Measurements from ENCODE around the gene MMP12.

MMP12 gene

GRCh38 chr11:102837156-102837555 is 37.6 kb downstream of the MMP12 start:
- no peak overlapping the region for H3K4me3 ChIP-seq (replicated peaks; ENCODE audit: low read depth, low read length)
- no peak for TF ChIP-seq CTCF (IDR thresholded peaks at IDR 0.05; ENCODE audit: low read length, missing control alignments)
- DNase-seq (ENCODE audit: low read depth): no peak

GRCh38 chr11:102836290-102836875 is 38.4 kb downstream of the MMP12 start:
- DNase-seq (ENCODE audit: low read depth): peak; percentile 31
- H3K4me3 ChIP-seq (replicated peaks; ENCODE audit: low read depth, low read length): no peak overlapping the region
- TF ChIP-seq CTCF (IDR thresholded peaks at IDR 0.05; ENCODE audit: low read length, missing control alignments): no peak

- no peak overlapping the region for H3K4me3 ChIP-seq (replicated peaks; ENCODE audit: low read depth, low read length)
- no peak for DNase-seq (ENCODE audit: low read depth)
- TF ChIP-seq CTCF (IDR thresholded peaks at IDR 0.05; ENCODE audit: low read length, missing control alignments): no peak
These were observed 41.1 kb downstream of the MMP12 start for GRCh38 chr11:102833731-102834130.

- DNase-seq (ENCODE audit: low read depth): no peak
- H3K4me3 ChIP-seq (replicated peaks; ENCODE audit: low read depth, low read length): no peak overlapping the region
- TF ChIP-seq CTCF (IDR thresholded peaks at IDR 0.05; ENCODE audit: low read length, missing control alignments): no peak
These were observed 42.2 kb downstream of the MMP12 start for GRCh38 chr11:102832612-102833011.

- DNase-seq (ENCODE audit: low read depth): peak; percentile 31
- TF ChIP-seq CTCF (IDR thresholded peaks at IDR 0.05; ENCODE audit: low read length, missing control alignments): peak; percentile 38
- H3K4me3 ChIP-seq (replicated peaks; ENCODE audit: low read depth, low read length): peak overlapping the region; percentile 22
These were observed 43.0 kb downstream of the MMP12 start for GRCh38 chr11:102831489-102832440.

- no peak for TF ChIP-seq CTCF (IDR thresholded peaks at IDR 0.05; ENCODE audit: low read length, missing control alignments)
- DNase-seq (ENCODE audit: low read depth): no peak
- no peak overlapping the region for H3K4me3 ChIP-seq (replicated peaks; ENCODE audit: low read depth, low read length)
These were observed 43.7 kb downstream of the MMP12 start for GRCh38 chr11:102831128-102831488.
